ENCODE results near the gene TBC1D10A.

The TBC1D10A gene

DNA sequence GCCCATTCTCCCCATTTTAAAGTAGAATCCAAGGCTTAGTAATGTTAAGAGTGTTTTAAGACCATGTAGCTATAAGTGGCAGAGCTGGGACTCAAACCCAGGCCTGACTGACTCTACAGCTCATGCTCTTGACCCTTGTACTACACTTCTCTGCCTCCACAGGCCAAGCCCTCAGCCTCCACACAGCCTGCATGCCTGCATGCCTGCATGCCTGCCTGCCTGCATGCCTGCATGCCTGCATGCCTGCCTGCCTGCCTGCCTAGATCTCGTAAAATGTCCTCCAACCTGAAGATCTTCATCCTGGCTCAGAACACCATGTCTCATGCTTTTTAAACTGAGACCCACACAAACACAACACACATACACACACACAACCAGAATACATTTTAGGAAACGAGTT, 18.6 kb downstream of the TBC1D10A start:
- H3K4me3 ChIP-seq (replicated peaks; ENCODE audit: low read depth, low read length): no peak overlapping the region
- no peak for DNase-seq (ENCODE audit: extremely low read depth, low read depth)
- TF ChIP-seq, protein P1, sequence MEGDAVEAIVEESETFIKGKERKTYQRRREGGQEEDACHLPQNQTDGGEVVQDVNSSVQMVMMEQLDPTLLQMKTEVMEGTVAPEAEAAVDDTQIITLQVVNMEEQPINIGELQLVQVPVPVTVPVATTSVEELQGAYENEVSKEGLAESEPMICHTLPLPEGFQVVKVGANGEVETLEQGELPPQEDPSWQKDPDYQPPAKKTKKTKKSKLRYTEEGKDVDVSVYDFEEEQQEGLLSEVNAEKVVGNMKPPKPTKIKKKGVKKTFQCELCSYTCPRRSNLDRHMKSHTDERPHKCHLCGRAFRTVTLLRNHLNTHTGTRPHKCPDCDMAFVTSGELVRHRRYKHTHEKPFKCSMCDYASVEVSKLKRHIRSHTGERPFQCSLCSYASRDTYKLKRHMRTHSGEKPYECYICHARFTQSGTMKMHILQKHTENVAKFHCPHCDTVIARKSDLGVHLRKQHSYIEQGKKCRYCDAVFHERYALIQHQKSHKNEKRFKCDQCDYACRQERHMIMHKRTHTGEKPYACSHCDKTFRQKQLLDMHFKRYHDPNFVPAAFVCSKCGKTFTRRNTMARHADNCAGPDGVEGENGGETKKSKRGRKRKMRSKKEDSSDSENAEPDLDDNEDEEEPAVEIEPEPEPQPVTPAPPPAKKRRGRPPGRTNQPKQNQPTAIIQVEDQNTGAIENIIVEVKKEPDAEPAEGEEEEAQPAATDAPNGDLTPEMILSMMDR (IDR thresholded peaks at IDR 0.05; ENCODE audit: low read depth, low read length, missing control alignments): no peak

DNA sequence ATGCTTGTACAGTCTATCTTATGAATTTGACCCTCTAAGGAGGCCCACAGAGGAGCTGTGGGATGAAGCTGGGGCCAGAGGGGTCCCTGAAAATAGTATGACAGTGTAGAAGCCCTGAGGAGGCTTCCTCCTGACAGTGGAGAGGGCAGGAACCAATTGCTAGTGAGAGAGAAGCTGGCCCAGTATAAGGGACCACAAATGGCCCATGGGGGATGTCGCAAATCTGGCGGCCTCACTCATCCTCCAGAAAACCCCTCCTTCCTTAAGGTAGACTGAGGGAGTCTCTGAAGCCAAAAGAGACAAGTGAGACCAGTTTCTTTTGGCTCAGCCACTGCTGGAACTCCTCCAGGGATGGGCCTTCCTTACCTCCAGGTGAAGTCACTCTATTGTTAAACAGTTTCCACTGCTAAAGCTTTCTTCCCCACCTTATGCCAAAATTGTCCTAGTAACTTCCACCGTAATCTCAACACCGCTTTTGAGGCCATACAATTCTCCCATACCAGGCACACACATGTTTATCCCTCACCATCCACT, 19.6 kb downstream of the TBC1D10A start:
- TF ChIP-seq, protein P1 (IDR thresholded peaks at IDR 0.05; ENCODE audit: low read depth, low read length, missing control alignments): no peak
- H3K4me3 ChIP-seq (replicated peaks; ENCODE audit: low read depth, low read length): no peak overlapping the region
- DNase-seq (ENCODE audit: extremely low read depth, low read depth): no peak

DNA sequence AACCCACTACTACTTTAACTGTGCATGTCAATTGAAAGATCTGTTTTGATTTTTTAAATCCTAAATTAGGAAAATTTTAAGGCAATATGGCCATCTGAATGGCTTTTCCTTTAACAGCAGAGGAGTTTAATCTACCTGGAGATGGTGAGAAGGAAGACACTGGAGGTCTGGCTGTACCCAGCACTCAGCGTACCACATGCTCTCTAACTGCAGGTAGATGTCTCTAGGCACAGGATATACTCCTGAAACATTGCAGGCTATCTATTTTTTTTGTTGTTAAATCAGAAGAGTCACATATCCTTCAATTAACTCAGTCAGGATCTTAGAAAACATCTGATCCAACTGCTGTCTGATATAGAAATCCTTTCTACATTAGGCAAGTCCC, 20.1 kb downstream of the TBC1D10A start:
- no peak overlapping the region for H3K4me3 ChIP-seq (replicated peaks; ENCODE audit: low read depth, low read length)
- no peak for DNase-seq (ENCODE audit: extremely low read depth, low read depth)
- TF ChIP-seq, protein P1 (IDR thresholded peaks at IDR 0.05; ENCODE audit: low read depth, low read length, missing control alignments): no peak

DNA sequence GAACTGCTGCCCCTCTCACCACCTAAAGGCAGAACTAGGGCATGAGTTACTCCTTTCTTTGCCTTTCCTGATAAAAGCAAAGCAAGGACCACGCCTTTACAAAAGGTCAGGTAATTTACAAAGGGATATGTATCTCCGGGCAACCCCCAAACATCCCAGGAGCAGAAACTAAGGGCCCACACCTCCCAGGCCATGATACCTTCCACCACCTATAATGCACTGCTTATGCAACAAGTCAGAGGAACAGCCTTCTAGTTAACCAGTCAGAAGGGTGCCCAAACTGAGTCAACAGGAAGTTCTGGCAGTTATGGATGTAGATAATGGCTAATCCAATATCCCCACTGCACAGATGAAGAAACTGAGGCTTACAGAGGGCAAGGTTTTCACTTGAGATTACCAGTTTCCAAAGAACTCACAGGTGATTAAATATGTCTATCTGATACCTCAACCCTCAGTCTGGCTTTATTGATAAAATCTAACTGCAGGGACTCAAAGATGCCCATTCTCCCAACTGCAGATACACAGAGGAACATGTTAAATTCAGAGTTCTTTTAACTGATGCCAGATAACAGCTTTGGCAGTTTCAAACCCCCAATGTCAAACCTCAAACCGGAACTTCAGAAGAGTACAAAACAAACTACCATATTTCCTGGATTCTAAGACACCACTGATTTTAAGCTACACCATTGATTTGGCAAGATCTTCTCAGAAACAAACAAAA, 20.7 kb downstream of the TBC1D10A start:
- TF ChIP-seq, protein P1 (IDR thresholded peaks at IDR 0.05; ENCODE audit: low read depth, low read length, missing control alignments): no peak
- H3K4me3 ChIP-seq (replicated peaks; ENCODE audit: low read depth, low read length): no peak overlapping the region
- DNase-seq (ENCODE audit: extremely low read depth, low read depth): no peak

DNA sequence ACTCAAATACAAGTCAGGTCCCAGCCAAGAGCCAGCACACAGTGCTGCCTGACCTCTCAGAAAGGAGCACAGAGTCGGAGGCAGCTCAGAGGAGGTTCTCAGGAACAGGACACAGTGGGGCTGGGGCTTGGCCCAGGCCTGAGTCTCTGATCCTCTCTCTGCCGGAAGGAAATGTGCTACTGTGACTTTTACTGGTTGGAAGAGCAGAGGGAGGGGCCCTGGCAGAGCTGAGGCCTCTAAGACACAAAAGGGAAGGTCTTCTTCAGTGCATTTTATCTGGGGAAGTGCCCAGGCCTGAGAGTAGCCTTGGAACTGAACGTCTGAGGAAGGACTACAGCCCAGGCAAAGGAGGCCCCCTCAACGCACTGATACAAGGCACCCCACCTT, 21.2 kb downstream of the TBC1D10A start:
- TF ChIP-seq, protein P1 (IDR thresholded peaks at IDR 0.05; ENCODE audit: low read depth, low read length, missing control alignments): no peak
- no peak for DNase-seq (ENCODE audit: extremely low read depth, low read depth)
- no peak overlapping the region for H3K4me3 ChIP-seq (replicated peaks; ENCODE audit: low read depth, low read length)

DNA sequence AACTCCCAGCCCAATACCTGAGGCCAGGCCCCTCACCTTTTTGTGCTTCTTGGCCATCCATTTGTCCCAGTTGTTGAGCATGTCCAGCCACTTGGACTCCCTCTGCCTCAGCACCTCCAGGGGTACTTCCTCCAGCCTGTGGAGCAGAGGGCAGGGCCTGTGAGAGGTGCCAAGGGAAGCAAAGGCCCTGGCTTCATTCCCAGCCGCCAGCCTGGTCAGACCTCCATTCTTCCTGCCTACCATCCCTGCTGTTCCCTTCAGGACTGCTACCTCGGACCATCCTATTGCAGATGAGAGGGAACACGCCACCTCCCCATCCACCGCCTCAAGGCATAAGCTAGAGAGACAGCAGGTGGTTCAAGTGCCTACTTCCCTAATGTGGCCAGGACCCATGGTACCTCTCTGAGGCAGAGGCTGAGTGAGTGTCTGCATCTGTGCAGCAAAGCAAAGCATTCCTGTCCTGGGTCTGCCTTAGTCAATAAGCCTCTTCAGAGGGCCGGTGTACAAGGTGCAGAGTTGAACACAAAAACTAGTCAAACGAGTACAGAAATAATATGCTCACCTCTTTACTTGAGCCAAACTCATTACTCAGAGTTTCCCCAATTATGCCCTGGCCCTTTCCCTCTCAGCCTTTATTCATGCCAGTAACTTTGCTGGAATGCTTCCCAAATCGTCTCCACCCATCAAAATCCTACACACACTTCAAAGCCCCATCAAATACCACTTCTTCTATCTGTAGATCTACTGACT, 22.1 kb downstream of the TBC1D10A start:
- no peak overlapping the region for H3K4me3 ChIP-seq (replicated peaks; ENCODE audit: low read depth, low read length)
- TF ChIP-seq, protein P1 (IDR thresholded peaks at IDR 0.05; ENCODE audit: low read depth, low read length, missing control alignments): no peak
- DNase-seq (ENCODE audit: extremely low read depth, low read depth): no peak
